ENCODE data around the gene HOXA6.

GRCh38 chr7:27187475-27188385 is 40.2 kb upstream of the HOXA6 start:
- TF ChIP-seq CTCF (IDR thresholded peaks at IDR 0.05): no peak
- peak; percentile 88 for TF ChIP-seq EZH2 (IDR thresholded peaks at IDR 0.05)

Measured in neural progenitor cell (in vitro differentiated cells).